Measurements from ENCODE around the gene ANAPC5. TPM values are rescaled to one million over a fixed set of nuclear protein-coding genes. Genes with fewer than 3 reads are reported as not detected.

Gene ANAPC5
- total RNA-seq, 1 experiment from 2014 or later, result 101 TPM

GRCh38 chr12:121285856-121286255 is 66.4 kb downstream of the ANAPC5 start:
- WGBS (ENCODE audit: extremely low coverage, insufficient read length, low lambda C conversion rate), result no CpG with 5 or more reads among the region's 1 CpG
- no peak for DNase-seq
- Histone ChIP-seq H3K4me2 (ENCODE audit: insufficient read depth, insufficient read length, low read length) (no peak overlapping the region), H3K4ac (ENCODE audit: low read depth, low read length) (no peak overlapping the region), H3T11ph (ENCODE audit: low read length) (no peak overlapping the region), H3K18ac (ENCODE audit: insufficient read length, low read depth, low read length) (no peak overlapping the region), H2BK15ac (ENCODE audit: low read depth, low read length) (no peak overlapping the region), H2BK20ac (ENCODE audit: low read depth, low read length, poor library complexity, severe bottlenecking) (no peak overlapping the region), H3K4me1 (ENCODE audit: insufficient read depth, low read length) (no peaks in the 10 kb centered on the region; the same call in 1 of the 2 replicates), H2AK5ac (ENCODE audit: insufficient read length, low read length) (no peak overlapping the region), H2BK5ac (ENCODE audit: insufficient read length, low read length) (no peak overlapping the region), H2AFZ (ENCODE audit: low read length) (no peak overlapping the region), H4K20me1 (ENCODE audit: control insufficient read depth, insufficient read depth, insufficient read length) (peaks cover 4% of the 10 kb centered on the region), H3K23ac (ENCODE audit: insufficient read length, low read depth, low read length) (no peak overlapping the region), H3K9me3 (ENCODE audit: control insufficient read depth, low read depth, low read length) (no peaks in the 10 kb centered on the region), H3K79me2 (ENCODE audit: insufficient read depth, low read length) (no peaks in the 10 kb centered on the region), H2BK120ac (ENCODE audit: low read depth, low read length, poor library complexity, severe bottlenecking) (no peak overlapping the region), H4K5ac (ENCODE audit: insufficient read length, low read depth, low read length) (no peak overlapping the region), H3K79me1 (ENCODE audit: insufficient read depth, low read depth, low read length, poor library complexity, severe bottlenecking) (peaks cover 4% of the 10 kb centered on the region), H3K14ac (ENCODE audit: insufficient read depth, low read length) (no peak overlapping the region), H3K27me3 (ENCODE audit: insufficient read depth, low read length) (no peaks in the 10 kb centered on the region), H2BK12ac (ENCODE audit: insufficient read length, low read depth, low read length) (no peak overlapping the region), H3K27ac (ENCODE audit: insufficient read length, low read depth, low read length) (no peak overlapping the region), H4K91ac (ENCODE audit: insufficient read length, low read depth, low read length) (no peak overlapping the region), H3K9ac (ENCODE audit: extremely low read depth, insufficient read length, low read length) (no peak overlapping the region), H4K8ac (replicated peaks; ENCODE audit: insufficient read length, low read depth, low read length) (no peak overlapping the region), H3K56ac (ENCODE audit: insufficient read length, low read depth, low read length) (no peak overlapping the region), H3K23me2 (ENCODE audit: insufficient read length, low read depth, low read length, poor library complexity, severe bottlenecking) (no peaks in the 10 kb centered on the region)
- H3K4me1 Mint-ChIP-seq, result peaks cover 27 to 36% of the 10 kb centered on the region in 2 experiments
- H3K36me3 Mint-ChIP-seq (ENCODE audit: insufficient read depth in 1 of 3, low read depth in 3 of 3), result peaks cover 3 to 9% (median 4%) of the 10 kb centered on the region in 3 experiments; a peak in 5 of 7 replicates
- no peaks in the 10 kb centered on the region for H3K9me3 Mint-ChIP-seq
- H3K27ac Mint-ChIP-seq, result no peak overlapping the region; a peak in 1 of 7 replicates
- no peak overlapping the region for H3K4me3 Mint-ChIP-seq
- no peak for TF ChIP-seq CTCF (conservative IDR thresholded peaks at IDR 0.05)
- H3K27me3 Mint-ChIP-seq (ENCODE audit: low read depth), result no peaks in the 10 kb centered on the region
